A673 (cell line): ENCODE measurements around the gene TRPM3.

ENCODE experiments used
- EZH2 ChIP-seq: fragments of 200-600 bp; sonication (generic); IDR thresholded peaks from 2 replicates; pipeline ENCODE4 v1.6.1; 2017; ENCODE audit warnings: borderline replicate concordance, low read depth, mild to moderate bottlenecking, mixed read lengths, antibody characterized with exemption, low read length; ENCODE audit not compliant: poor library complexity, severe bottlenecking
- TF ChIP-seq, protein P1 (sequence below): fragments of 300-800, 200-600 bp; sonication (generic); conservative IDR thresholded peaks from 2 replicates; pipeline ENCODE4 v1.5.1; 2017; ENCODE audit warnings: low read depth, mild to moderate bottlenecking, antibody characterized with exemption, low read length, moderate library complexity, mixed read lengths

DNA sequence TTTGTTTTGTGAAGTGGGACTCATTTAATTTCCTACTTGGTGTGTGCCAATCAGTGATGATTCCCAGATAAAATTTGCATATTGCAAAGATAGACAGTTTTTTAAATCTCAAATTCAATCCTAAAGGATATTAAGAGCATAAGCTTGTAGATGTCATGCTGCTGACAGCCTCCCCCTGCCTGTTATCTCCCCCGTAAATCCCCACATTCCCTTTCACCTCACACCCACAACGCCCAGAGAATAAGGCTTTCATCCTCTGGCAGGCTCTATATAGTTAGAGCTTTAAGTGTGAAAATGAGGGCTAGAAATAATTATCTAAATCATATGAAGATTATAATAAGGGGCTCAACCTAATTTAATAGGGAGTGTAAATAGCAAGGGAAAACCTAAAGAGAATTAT, 265.0 kb downstream of the TRPM3 start:
- TF ChIP-seq, protein P1, sequence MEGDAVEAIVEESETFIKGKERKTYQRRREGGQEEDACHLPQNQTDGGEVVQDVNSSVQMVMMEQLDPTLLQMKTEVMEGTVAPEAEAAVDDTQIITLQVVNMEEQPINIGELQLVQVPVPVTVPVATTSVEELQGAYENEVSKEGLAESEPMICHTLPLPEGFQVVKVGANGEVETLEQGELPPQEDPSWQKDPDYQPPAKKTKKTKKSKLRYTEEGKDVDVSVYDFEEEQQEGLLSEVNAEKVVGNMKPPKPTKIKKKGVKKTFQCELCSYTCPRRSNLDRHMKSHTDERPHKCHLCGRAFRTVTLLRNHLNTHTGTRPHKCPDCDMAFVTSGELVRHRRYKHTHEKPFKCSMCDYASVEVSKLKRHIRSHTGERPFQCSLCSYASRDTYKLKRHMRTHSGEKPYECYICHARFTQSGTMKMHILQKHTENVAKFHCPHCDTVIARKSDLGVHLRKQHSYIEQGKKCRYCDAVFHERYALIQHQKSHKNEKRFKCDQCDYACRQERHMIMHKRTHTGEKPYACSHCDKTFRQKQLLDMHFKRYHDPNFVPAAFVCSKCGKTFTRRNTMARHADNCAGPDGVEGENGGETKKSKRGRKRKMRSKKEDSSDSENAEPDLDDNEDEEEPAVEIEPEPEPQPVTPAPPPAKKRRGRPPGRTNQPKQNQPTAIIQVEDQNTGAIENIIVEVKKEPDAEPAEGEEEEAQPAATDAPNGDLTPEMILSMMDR = no peak
- TF ChIP-seq EZH2 = no peak
